BLaER1 (cell line): ENCODE measurements around the gene METTL21C.

ENCODE experiments used
- H3K27ac ChIP-seq: shearing (Covaris generic); formaldehyde crosslinking; 2 replicates; pipeline ENCODE4 v1.8.1; 2022
- H3K27me3 ChIP-seq: shearing (Covaris generic); formaldehyde crosslinking; 2 replicates; pipeline ENCODE4 v1.8.1; 2022
- H3K36me3 ChIP-seq: shearing (Covaris generic); formaldehyde crosslinking; 2 replicates; pipeline ENCODE4 v1.8.1; 2022
- H3K4me1 ChIP-seq: shearing (Covaris generic); formaldehyde crosslinking; 2 replicates; pipeline ENCODE4 v1.8.1; 2022
- H3K4me2 ChIP-seq: shearing (Covaris generic); formaldehyde crosslinking; 2 replicates; pipeline ENCODE4 v1.8.1; 2022
- H3K4me3 ChIP-seq: shearing (Covaris generic); formaldehyde crosslinking; 2 replicates; pipeline ENCODE4 v1.8.1; 2022
- H3K9ac ChIP-seq: shearing (Covaris generic); formaldehyde crosslinking; 2 replicates; pipeline ENCODE4 v1.8.1; 2022
- H3K9me3 ChIP-seq: shearing (Covaris generic); formaldehyde crosslinking; 2 replicates; pipeline ENCODE4 v1.8.1; 2022
- H4K20me1 ChIP-seq: shearing (Covaris generic); formaldehyde crosslinking; 2 replicates; pipeline ENCODE4 v1.8.1; 2022
- Cebpa-rat ChIP-seq: shearing (Covaris generic); IDR thresholded peaks from 2 replicates; pipeline ENCODE4 v1.8.1; 2022

METTL21C gene

GRCh38 chr13:102698649-102698980 lies 3.8 kb upstream of the METTL21C start:
- no peak overlapping the region for H3K4me3 ChIP-seq
- no peak overlapping the region for H3K9ac ChIP-seq
- no peak for TF ChIP-seq Cebpa-rat

GRCh38 chr13:102697929-102698648 lies 3.2 kb upstream of the METTL21C start:
- no peak overlapping the region for H3K4me2 ChIP-seq
- no peaks in the 10 kb centered on the region for H4K20me1 ChIP-seq
- no peak overlapping the region for H3K4me3 ChIP-seq
- H3K36me3 ChIP-seq: no peaks in the 10 kb centered on the region
- no peaks in the 10 kb centered on the region for H3K27me3 ChIP-seq
- TF ChIP-seq Cebpa-rat: no peak
- H3K4me1 ChIP-seq: no peaks in the 10 kb centered on the region
- no peak overlapping the region for H3K27ac ChIP-seq
- H3K9ac ChIP-seq: no peak overlapping the region
- no peaks in the 10 kb centered on the region for H3K9me3 ChIP-seq

More at GRCh38 chr13:102698649-102698980, 3.8 kb upstream of the METTL21C start:
- Histone ChIP-seq H3K4me1 (no peaks in the 10 kb centered on the region), H3K9me3 (no peaks in the 10 kb centered on the region), H3K27me3 (no peaks in the 10 kb centered on the region), H4K20me1 (no peaks in the 10 kb centered on the region), H3K36me3 (no peaks in the 10 kb centered on the region), H3K4me2 (no peak overlapping the region), H3K27ac (no peak overlapping the region)

- TF ChIP-seq Cebpa-rat: no peak
These were observed 2.4 kb upstream of the METTL21C start for GRCh38 chr13:102697264-102697663.

GRCh38 chr13:102696465-102696864 lies 1.6 kb upstream of the METTL21C start:
- no peak overlapping the region for H3K27ac ChIP-seq
- TF ChIP-seq Cebpa-rat: no peak
- H3K9ac ChIP-seq: no peak overlapping the region
- no peak overlapping the region for H3K4me2 ChIP-seq
- H3K36me3 ChIP-seq: no peaks in the 10 kb centered on the region
- no peaks in the 10 kb centered on the region for H4K20me1 ChIP-seq
- no peaks in the 10 kb centered on the region for H3K4me1 ChIP-seq
- no peak overlapping the region for H3K4me3 ChIP-seq
- H3K9me3 ChIP-seq: no peaks in the 10 kb centered on the region
- no peaks in the 10 kb centered on the region for H3K27me3 ChIP-seq

More at GRCh38 chr13:102697264-102697663, 2.4 kb upstream of the METTL21C start:
- Histone ChIP-seq H3K27me3 (no peaks in the 10 kb centered on the region), H3K36me3 (no peaks in the 10 kb centered on the region), H3K4me3 (no peak overlapping the region), H3K4me1 (no peaks in the 10 kb centered on the region), H3K4me2 (no peak overlapping the region), H3K27ac (no peak overlapping the region), H3K9me3 (no peaks in the 10 kb centered on the region), H4K20me1 (no peaks in the 10 kb centered on the region), H3K9ac (no peak overlapping the region)

DNA sequence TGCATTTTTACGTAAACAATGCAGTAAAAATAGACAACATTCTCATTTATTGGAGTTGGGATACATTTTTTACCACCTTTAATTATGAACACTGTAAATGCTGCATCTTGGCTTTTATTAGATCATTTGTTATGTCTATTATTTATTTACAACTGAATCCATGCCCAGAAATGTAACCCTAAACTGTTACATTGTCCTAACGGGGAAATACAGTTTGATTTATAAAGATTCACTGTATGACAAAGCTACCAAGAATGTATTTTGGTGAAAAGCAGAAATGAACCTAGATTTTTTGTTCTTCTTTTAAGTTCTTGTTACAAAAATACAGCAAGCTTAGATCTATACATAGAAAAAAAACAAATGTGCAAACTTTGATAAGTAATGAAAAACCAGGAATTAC lies 1.1 kb downstream of the METTL21C start:
- H3K4me3 ChIP-seq: no peak overlapping the region
- no peak for TF ChIP-seq Cebpa-rat
- no peak overlapping the region for H3K27ac ChIP-seq
- no peaks in the 10 kb centered on the region for H3K36me3 ChIP-seq
- no peaks in the 10 kb centered on the region for H3K4me1 ChIP-seq
- H3K4me2 ChIP-seq: no peak overlapping the region
- H3K27me3 ChIP-seq: no peaks in the 10 kb centered on the region
- H4K20me1 ChIP-seq: no peaks in the 10 kb centered on the region
- no peaks in the 10 kb centered on the region for H3K9me3 ChIP-seq
- no peak overlapping the region for H3K9ac ChIP-seq

GRCh38 chr13:102693250-102693649 lies 1.6 kb downstream of the METTL21C start:
- no peaks in the 10 kb centered on the region for H3K4me1 ChIP-seq
- no peaks in the 10 kb centered on the region for H3K9me3 ChIP-seq
- no peak overlapping the region for H3K9ac ChIP-seq
- H3K4me2 ChIP-seq: no peak overlapping the region
- no peaks in the 10 kb centered on the region for H3K36me3 ChIP-seq
- TF ChIP-seq Cebpa-rat: no peak
- H3K27ac ChIP-seq: no peak overlapping the region
- no peaks in the 10 kb centered on the region for H4K20me1 ChIP-seq
- H3K4me3 ChIP-seq: no peak overlapping the region
- H3K27me3 ChIP-seq: no peaks in the 10 kb centered on the region

DNA sequence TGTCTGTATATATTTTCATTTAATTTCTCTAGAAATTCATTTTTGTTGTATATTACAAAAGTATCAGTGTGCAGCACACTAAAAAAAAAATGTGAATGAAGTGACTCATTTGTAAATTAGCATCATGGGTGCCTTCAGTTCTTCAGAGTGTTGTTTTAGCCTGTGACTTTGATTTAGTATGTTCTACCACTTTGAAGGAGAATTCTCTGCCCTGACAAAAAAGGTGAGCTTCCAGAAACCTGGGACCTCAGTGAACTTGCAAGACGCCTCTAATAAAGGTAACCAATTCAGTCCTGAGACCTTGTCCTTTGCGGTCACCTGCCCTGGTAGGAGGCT lies 2.4 kb downstream of the METTL21C start:
- no peaks in the 10 kb centered on the region for H3K36me3 ChIP-seq
- no peak for TF ChIP-seq Cebpa-rat
- H3K27me3 ChIP-seq: no peaks in the 10 kb centered on the region
- no peaks in the 10 kb centered on the region for H4K20me1 ChIP-seq
- H3K27ac ChIP-seq: no peak overlapping the region
- H3K9ac ChIP-seq: no peak overlapping the region
- H3K4me3 ChIP-seq: no peak overlapping the region
- H3K9me3 ChIP-seq: no peaks in the 10 kb centered on the region
- no peaks in the 10 kb centered on the region for H3K4me1 ChIP-seq
- H3K4me2 ChIP-seq: no peak overlapping the region

DNA sequence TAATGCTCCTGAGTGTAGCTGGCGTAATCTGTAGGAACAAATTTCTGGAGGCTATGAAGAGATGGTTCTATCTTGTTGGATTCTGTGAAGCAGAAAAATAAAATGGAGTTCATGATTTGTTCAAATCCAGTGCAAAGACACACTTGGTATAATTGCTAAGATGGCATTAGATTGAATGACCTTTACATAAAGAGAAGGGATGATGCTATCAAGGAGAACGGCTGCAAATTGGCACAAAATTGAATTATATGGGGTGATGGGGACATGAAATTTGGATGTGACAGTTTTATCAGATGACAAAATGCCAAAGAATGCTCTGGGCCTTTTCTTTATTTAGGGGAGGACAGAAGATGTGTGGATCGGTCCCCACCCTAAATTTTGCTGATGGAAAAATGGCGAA lies 4.0 kb downstream of the METTL21C start:
- H3K4me1 ChIP-seq: peaks cover 5% of the 10 kb centered on the region
- H3K36me3 ChIP-seq: no peaks in the 10 kb centered on the region
- no peak overlapping the region for H3K9ac ChIP-seq
- no peak for TF ChIP-seq Cebpa-rat
- no peaks in the 10 kb centered on the region for H3K9me3 ChIP-seq
- no peaks in the 10 kb centered on the region for H4K20me1 ChIP-seq
- H3K4me3 ChIP-seq: no peak overlapping the region
- H3K27ac ChIP-seq: no peak overlapping the region
- H3K4me2 ChIP-seq: no peak overlapping the region
- no peaks in the 10 kb centered on the region for H3K27me3 ChIP-seq

GRCh38 chr13:102688306-102688973 lies 6.4 kb downstream of the METTL21C start:
- no peak for TF ChIP-seq Cebpa-rat
- H3K36me3 ChIP-seq: no peaks in the 10 kb centered on the region

GRCh38 chr13:102687520-102687919 lies 7.3 kb downstream of the METTL21C start:
- peaks cover 6% of the 10 kb centered on the region for H3K4me1 ChIP-seq
- no peak for TF ChIP-seq Cebpa-rat
- H3K27me3 ChIP-seq: no peaks in the 10 kb centered on the region
- no peak overlapping the region for H3K4me2 ChIP-seq
- no peaks in the 10 kb centered on the region for H4K20me1 ChIP-seq
- H3K9ac ChIP-seq: no peak overlapping the region
- no peak overlapping the region for H3K4me3 ChIP-seq
- no peaks in the 10 kb centered on the region for H3K36me3 ChIP-seq
- H3K9me3 ChIP-seq: no peaks in the 10 kb centered on the region
- H3K27ac ChIP-seq: no peak overlapping the region

More at GRCh38 chr13:102688306-102688973, 6.4 kb downstream of the METTL21C start:
- Histone ChIP-seq H4K20me1 (no peaks in the 10 kb centered on the region), H3K4me3 (no peak overlapping the region), H3K4me2 (no peak overlapping the region), H3K9ac (no peak overlapping the region), H3K27me3 (no peaks in the 10 kb centered on the region), H3K4me1 (peaks cover 6% of the 10 kb centered on the region), H3K9me3 (no peaks in the 10 kb centered on the region), H3K27ac (no peak overlapping the region)

DNA sequence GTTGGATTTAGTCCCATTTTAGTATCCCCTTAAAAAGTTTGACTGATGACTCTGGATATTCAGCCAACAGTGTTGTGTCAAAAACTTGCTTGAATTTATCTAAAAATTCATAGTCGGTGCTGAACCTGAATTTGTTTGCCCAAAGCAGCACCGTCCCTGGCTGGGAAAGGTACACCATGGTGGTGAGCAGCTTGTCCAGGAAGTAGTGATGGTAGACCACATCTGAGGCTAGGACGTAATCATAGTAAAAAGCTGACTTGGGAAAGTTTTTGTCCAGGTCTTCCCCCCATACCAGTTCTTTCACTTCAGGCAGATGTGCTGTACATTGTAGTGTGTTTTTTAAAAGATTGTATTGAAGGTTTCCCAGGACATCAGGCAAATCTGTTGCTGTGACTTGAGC lies 8.8 kb downstream of the METTL21C start:
- Histone ChIP-seq H3K4me2 (no peak overlapping the region), H3K9ac (no peak overlapping the region), H4K20me1 (no peaks in the 10 kb centered on the region), H3K36me3 (no peaks in the 10 kb centered on the region), H3K27ac (no peak overlapping the region), H3K4me3 (no peak overlapping the region), H3K4me1 (peaks cover 11% of the 10 kb centered on the region), H3K27me3 (no peaks in the 10 kb centered on the region), H3K9me3 (no peaks in the 10 kb centered on the region)
- no peak for TF ChIP-seq Cebpa-rat
